Panc1 (cell line): ENCODE results near the gene CNTN5.

Source experiments
- CTCF ChIP-seq: fragments of 450-650 bp; IDR thresholded peaks from 2 replicates; pipeline ENCODE4 v1.5.1; 2017; ENCODE audit warnings: mild to moderate bottlenecking
- POLR2AphosphoS5 ChIP-seq: IDR thresholded peaks from 2 replicates; pipeline ENCODE4 v1.6.1; 2012; ENCODE audit warnings: mild to moderate bottlenecking, low read depth, low read length, moderate library complexity
- REST ChIP-seq, 2 experiments: IDR thresholded peaks; 2 replicates each; pipeline ENCODE4 v1.6.1; 2011 to 2012; ENCODE audit warnings: low read depth in 2 of 2, control low read depth in 1 of 2, low read length in 1 of 2, mild to moderate bottlenecking in 1 of 2, moderate library complexity in 1 of 2; ENCODE audit not compliant: insufficient read depth in 1 of 2
- TCF7L2 ChIP-seq: IDR thresholded peaks from 2 replicates; pipeline ENCODE4 v1.6.1; 2011; ENCODE audit warnings: mild to moderate bottlenecking, low read depth, low read length, inconsistent platforms

GRCh38 chr11:100061006-100061405 is 1040.3 kb downstream of the CNTN5 start:
- TF ChIP-seq CTCF (no peak), POLR2AphosphoS5 (no peak), REST (IDR thresholded peaks at IDR 0.05; ENCODE audit: insufficient read depth in 1 of 2, low read depth in 2 of 2, low read length in 1 of 2) (no peak), TCF7L2 (no peak)
